Stimulated activated CD4-positive, alpha-beta T cell treated with anti-CD3 and anti-CD28 coated beads, Interleukin-2, amount 100 ng/mL, for 24 hours (primary cell): ENCODE results near the gene CDK6.

ENCODE experiments used
- DNase-seq, 2 donors: peaks; one replicate each; pipeline ENCODE4 v3.0.0-alpha.2; 2020

Gene CDK6

GRCh38 chr7:92824901-92825480 lies 11.4 kb downstream of the CDK6 start:
- DNase-seq: no peak

- DNase-seq: no peak
These were observed 11.9 kb downstream of the CDK6 start for GRCh38 chr7:92824450-92824849.

GRCh38 chr7:92823042-92823441 lies 13.3 kb downstream of the CDK6 start:
- DNase-seq: no peak

GRCh38 chr7:92820191-92820590 lies 16.2 kb downstream of the CDK6 start:
- no peak for DNase-seq

GRCh38 chr7:92817398-92817797 lies 19.0 kb downstream of the CDK6 start:
- no peak for DNase-seq

GRCh38 chr7:92815412-92815811 lies 21.0 kb downstream of the CDK6 start:
- no peak for DNase-seq

GRCh38 chr7:92813390-92814024 lies 22.9 kb downstream of the CDK6 start:
- DNase-seq: peak in 1 of 2 donors; percentile 41

- no peak for DNase-seq
These were observed 25.2 kb downstream of the CDK6 start for GRCh38 chr7:92811158-92811557.

- peak; percentile 40 to 59 for DNase-seq
These were observed 26.4 kb downstream of the CDK6 start for GRCh38 chr7:92809760-92810573.

- DNase-seq: no peak
These were observed 27.0 kb downstream of the CDK6 start for GRCh38 chr7:92809397-92809759.

GRCh38 chr7:92808635-92809034 lies 27.7 kb downstream of the CDK6 start:
- no peak for DNase-seq

GRCh38 chr7:92808006-92808405 lies 28.4 kb downstream of the CDK6 start:
- no peak for DNase-seq

GRCh38 chr7:92806496-92806895 lies 29.9 kb downstream of the CDK6 start:
- DNase-seq: no peak

- no peak for DNase-seq
These were observed 34.0 kb downstream of the CDK6 start for GRCh38 chr7:92802406-92802805.

GRCh38 chr7:92799446-92800211 lies 36.7 kb downstream of the CDK6 start:
- no peak for DNase-seq

- no peak for DNase-seq
These were observed 37.7 kb downstream of the CDK6 start for GRCh38 chr7:92798517-92799249.

GRCh38 chr7:92797693-92798092 lies 38.7 kb downstream of the CDK6 start:
- peak; percentile 24 to 46 for DNase-seq

- DNase-seq: no peak
These were observed 39.1 kb downstream of the CDK6 start for GRCh38 chr7:92797284-92797683.

GRCh38 chr7:92794831-92795230 lies 41.5 kb downstream of the CDK6 start:
- DNase-seq: no peak

- DNase-seq: no peak
These were observed 42.0 kb downstream of the CDK6 start for GRCh38 chr7:92794391-92794790.

- no peak for DNase-seq
These were observed 42.6 kb downstream of the CDK6 start for GRCh38 chr7:92793656-92794205.

GRCh38 chr7:92790992-92791391 lies 45.4 kb downstream of the CDK6 start:
- DNase-seq: no peak
